Measurements from ENCODE around the gene GNG11. TPM values are rescaled to one million over a fixed set of nuclear protein-coding genes. Genes with fewer than 3 reads are reported as not detected.
"Not testable (repeated sequence)": the region's sequence is repeated elsewhere in the genome, so short reads cannot be mapped to it uniquely, and the experiment has no call there.

The GNG11 gene
- polyA plus RNA-seq, 3 donors, result 46.4 to 52.5 (median 48.0) TPM

DNA sequence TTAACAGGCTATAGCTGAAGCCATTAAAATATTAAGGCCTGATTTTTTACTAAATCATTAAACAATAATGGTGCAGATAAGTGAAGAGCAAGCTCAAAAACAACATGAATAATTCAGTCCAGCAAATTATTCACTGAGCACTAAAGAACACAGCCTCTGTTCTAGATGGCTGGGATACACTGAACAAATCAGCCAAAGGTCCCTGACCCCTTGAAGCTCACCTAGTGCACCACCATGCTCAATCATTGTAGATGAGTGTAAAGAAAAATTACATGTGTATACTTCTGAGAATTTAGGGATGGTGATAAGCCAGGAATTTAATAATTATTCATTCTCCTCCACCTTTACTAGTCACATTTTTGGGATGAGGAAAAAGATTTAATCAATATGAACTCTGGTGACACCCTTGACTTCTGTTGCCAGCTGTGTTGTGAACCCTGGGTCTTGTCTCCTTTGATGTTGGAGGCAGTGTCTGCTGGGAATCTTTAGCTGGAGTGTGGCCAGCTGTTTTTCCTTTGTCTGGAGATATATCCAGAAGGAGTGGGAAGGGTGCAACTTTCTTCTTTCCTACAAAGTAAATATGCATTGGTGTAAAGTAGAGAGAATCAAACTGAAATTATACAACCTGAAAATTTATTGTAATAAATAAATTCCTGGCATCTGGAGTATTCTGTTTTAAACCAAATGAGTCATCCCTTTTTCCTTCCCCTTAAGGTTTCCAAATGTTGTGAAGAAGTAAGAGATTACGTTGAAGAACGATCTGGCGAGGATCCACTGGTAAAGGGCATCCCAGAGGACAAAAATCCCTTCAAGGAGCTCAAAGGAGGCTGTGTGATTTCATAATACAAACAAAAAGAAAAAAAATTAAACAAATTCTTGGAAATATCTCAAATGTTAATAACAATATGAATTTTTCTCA, 11.2 kb upstream of the GNG11 start:
- DNase-seq (ENCODE audit: low read depth in 3 of 3, low spot score in 2 of 3), result no peak

GRCh38 chr7:93911242-93911641, 10.3 kb upstream of the GNG11 start:
- DNase-seq (ENCODE audit: low read depth in 3 of 3, low spot score in 2 of 3), result not testable (repeated sequence)

DNA sequence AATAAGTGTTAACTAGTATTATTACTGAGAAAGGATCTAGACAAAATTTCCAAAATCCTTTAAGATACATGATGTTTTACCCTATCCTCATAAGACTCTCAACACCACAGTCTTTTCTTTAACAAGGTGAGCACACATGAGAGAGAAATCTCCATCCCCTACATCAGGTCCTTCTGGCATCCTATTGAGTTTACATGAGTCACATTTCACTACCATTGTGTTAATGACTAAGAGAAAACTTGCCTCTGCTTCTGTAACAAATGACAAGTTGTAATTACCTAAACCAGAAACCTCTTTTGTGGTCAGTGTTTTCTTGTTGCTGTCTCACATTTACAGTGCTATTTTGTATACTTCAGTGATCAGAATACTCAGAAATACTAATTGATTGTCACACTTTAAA, 9.9 kb upstream of the GNG11 start:
- not testable (repeated sequence) for DNase-seq (ENCODE audit: low read depth in 3 of 3, low spot score in 2 of 3)

DNA sequence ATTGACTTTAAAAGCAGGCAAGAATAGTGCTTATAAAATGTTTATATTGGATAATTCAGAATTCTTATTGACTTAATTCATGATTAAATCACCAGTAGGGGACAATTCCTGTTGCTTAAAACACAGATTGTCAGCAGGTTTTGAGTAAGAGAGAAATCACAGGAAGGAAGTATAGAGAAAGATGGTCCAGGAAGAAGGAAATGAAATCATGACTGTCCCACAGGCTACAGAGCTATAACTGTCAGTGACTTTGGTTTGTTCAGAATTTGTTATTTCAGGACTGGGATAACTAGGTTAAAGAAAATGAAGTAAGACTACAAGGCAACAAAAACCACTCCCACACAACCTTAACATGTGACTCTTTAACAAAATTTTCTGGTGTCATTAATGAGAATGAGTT, 8.3 kb upstream of the GNG11 start:
- no peak for DNase-seq (ENCODE audit: low read depth in 3 of 3, low spot score in 2 of 3)

- no peak for DNase-seq (ENCODE audit: low read depth in 3 of 3, low spot score in 2 of 3)
Measured at GRCh38 chr7:93914581-93915066, 6.9 kb upstream of the GNG11 start.

GRCh38 chr7:93915206-93915842, 6.2 kb upstream of the GNG11 start:
- not testable (repeated sequence) for DNase-seq (ENCODE audit: low read depth in 3 of 3, low spot score in 2 of 3)

DNA sequence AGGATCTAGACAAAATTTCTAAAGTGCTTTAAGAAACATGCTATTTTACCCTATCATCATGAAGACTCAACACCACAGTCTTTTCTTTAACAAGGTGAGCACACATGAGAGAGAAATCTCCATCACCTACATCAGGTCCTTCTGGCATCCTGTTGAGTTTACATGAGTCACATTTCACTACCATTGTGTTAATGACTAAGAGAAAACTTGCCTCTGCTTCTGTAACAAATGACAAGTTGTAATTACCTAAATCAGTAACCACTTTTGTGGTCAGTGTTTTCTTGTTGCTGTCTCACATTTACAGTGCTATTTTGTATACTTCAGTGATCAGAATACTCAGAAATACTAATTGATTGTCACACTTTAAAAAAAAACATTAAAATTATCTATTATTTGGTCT, 5.6 kb upstream of the GNG11 start:
- DNase-seq (ENCODE audit: low read depth in 3 of 3, low spot score in 2 of 3), result not testable (repeated sequence)

DNA sequence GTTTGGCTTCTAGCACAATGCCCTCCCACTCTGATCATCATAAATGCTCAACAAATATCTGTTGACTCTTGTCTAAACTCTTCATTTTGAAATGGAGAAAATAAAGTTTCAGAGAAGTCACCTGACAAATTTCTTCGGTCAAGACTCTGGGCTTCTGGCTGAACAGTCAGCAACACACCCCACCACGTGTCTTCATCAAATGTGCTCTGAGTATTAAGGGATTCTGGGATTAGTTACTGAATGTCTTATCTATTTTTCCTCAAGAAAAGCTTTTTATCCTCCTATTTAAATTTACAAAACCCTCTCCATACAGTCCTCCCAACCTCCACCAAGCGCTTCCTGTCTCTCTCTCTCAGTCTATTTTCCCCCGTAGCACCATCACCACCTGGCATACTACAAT, 5.2 kb upstream of the GNG11 start:
- not testable (repeated sequence) for DNase-seq (ENCODE audit: low read depth in 3 of 3, low spot score in 2 of 3)

DNA sequence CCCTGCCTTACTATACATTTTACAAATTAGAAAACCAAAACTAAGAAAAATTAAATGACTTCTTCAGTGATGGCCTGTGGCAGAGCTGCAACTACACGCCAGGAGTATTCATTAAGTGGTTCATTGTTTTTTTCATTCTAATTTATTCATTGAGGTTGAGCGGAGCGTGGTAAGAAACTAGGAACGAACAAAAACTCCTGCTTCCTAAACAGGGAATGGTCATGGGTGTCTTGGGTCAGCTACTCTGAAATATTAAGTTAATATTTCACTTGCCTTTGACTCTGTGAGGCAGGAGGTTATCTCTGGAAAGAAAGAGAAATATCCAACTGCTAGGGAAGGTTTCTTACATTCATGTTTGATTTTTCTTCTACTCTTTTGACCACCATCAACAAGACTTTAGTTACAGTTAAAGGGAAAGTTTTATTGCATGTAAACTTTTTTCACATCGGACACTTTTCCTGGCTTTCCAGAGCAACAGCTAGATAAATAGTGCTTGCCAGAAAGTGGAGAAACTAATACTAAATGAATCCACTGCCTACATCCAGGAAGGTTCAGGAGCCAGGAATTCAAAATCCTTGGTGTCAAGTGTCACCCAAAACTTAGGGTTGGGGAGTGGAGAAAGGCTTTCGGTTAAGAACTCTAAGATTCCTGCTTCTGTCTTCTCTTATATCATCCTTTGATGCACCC, 896 bp upstream of the GNG11 start:
- DNase-seq (ENCODE audit: low read depth in 3 of 3, low spot score in 2 of 3), result no peak

- DNase-seq (ENCODE audit: low read depth in 3 of 3, low spot score in 2 of 3), result no peak
Measured at GRCh38 chr7:93921186-93921585, 349 bp upstream of the GNG11 start.

- no peak for DNase-seq (ENCODE audit: low read depth in 3 of 3, low spot score in 2 of 3)
Measured at GRCh38 chr7:93923296-93923695, 1.8 kb downstream of the GNG11 start.

DNA sequence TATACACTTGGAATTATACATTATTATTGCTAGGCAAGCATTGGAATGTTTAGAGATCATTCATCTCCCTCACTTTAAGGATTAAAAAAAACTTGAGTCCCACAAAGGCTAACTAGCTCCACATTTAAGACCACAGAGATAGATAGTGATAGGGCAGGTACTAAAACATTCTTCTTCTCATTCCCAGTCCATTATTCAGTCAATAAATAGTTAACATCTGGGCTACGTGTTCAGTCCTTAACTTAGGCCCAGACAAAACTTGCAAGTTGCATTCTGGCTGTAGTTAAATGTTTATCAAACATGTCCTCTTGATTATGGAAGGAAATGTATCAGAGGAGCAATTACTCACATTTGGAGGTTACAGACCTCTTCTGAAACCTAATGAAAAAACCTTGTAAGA, 2.4 kb downstream of the GNG11 start:
- no peak for DNase-seq (ENCODE audit: low read depth in 3 of 3, low spot score in 2 of 3)

- DNase-seq (ENCODE audit: low read depth in 3 of 3, low spot score in 2 of 3), result no peak
Measured at GRCh38 chr7:93926800-93927199, 5.3 kb downstream of the GNG11 start.

- DNase-seq (ENCODE audit: low read depth in 3 of 3, low spot score in 2 of 3), result no peak
Measured at GRCh38 chr7:93927585-93927984, 6.0 kb downstream of the GNG11 start.

GRCh38 chr7:93931655-93932054, 10.1 kb downstream of the GNG11 start:
- DNase-seq (ENCODE audit: low read depth in 3 of 3, low spot score in 2 of 3), result no peak

DNA sequence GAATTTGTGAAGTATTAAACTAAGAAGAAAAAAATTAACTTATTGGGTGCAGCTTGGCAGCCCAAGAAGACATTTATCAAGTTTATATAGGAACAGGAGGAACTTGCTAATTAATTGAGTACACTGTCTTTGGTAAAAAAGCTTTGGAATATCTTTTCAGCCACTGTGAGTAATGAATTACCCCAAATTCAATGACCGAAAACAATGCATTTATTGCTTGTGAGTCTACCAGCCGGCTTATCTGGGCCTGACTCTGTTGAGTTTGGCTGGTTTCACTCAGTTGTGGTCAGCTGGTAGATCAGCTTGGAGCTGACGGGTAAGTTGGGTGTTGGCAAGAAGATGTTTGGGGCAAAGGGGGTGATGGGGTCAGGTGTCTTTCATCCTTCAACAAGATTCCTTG, 11.6 kb downstream of the GNG11 start:
- DNase-seq (ENCODE audit: low read depth in 3 of 3, low spot score in 2 of 3), result no peak

GRCh38 chr7:93935102-93935501, 13.6 kb downstream of the GNG11 start:
- no peak for DNase-seq (ENCODE audit: low read depth in 3 of 3, low spot score in 2 of 3)

DNA sequence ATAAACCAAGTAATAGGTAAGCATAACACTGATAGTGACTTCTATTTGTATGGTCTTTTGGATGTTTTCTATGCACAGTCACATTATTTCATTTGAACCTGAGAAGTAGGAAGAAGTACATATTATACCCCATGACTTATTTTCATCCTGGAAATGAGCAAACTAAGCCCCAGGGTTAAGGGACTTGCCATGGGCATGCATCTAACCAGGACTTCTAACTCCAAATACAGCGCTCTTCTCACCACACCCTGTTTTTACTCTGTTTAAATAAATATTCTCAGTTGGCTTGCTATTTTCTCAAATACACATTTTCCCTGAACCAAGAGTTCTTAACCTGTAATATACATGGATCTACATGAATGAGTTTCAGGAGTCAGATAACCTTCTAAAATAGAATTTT, 16.3 kb downstream of the GNG11 start:
- no peak for DNase-seq (ENCODE audit: low read depth in 3 of 3, low spot score in 2 of 3)

DNA sequence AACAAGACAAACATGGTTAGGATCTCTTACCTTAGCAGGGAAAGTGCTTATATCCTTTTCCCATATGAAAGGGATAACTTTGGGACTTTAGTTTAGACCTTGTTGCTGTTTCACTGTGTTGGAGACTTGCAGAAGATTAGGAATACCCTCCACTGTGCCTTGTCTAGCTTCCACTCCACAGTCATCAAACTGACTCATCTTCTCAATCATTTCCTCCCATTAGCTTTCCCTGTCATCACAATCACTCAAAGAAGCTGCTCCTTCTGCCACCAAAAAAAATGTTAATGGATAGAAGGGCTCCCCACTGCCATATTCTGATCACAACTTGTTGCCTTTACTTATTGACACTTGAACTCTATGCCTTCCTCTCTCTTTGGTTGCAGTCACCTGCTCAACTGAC, 16.8 kb downstream of the GNG11 start:
- no peak for DNase-seq (ENCODE audit: low read depth in 3 of 3, low spot score in 2 of 3)

GRCh38 chr7:93941945-93942344, 20.4 kb downstream of the GNG11 start:
- DNase-seq (ENCODE audit: low read depth in 3 of 3, low spot score in 2 of 3), result no peak

DNA sequence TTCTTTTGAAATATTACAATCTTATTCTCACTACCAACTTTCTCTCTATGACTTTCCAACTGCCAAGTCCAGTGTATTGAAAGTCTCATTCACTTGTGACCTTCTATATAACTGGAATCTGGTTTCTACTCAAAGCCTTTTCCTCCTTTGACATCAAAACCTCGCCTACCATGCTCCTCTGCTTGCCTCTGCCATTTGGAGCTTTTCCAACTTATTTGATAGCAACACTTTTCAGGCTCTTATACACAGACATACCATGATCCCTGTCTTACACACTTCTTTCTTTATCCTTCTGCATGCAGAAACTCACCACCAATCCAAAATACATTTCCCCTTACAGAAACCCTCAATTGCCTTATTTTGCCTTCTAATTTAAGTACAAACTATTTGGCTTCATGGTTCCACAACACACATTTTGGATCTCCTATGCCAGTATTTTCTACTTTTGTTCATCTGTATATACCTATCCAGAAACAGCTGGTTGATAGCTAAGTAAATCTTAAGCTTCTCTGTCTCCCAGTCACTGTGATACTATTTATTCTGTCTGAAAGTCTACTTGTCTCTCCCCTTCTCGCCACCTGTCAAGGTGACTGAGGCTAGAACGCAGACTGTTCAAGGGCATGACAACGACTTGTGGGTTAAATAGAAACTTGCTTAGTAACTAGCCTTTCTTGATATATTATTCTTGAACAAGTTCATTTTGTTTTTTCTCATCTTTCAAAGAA, 22.4 kb downstream of the GNG11 start:
- DNase-seq (ENCODE audit: low read depth in 3 of 3, low spot score in 2 of 3), result no peak

Measured in right renal cortex interstitium (tissue), 3 donors.